ENCODE results near the gene GJA9. TPM values are rescaled to one million over a fixed set of nuclear protein-coding genes. Genes with fewer than 3 reads are reported as not detected.
"Not testable (repeated sequence)": the region's sequence is repeated elsewhere in the genome, so short reads cannot be mapped to it uniquely, and the experiment has no call there.

The GJA9 gene
- polyA plus RNA-seq, 1 donor: 0.76 TPM

GRCh38 chr1:38873027-38873969 is 8.1 kb downstream of the GJA9 start, which contains the start of gene MYCBP:
MYCBP (minus strand) TSS chr1:38873348; CDS start chr1:38873305, 43 bp downstream.
- DNase-seq: peak; percentile 94

GRCh38 chr1:38872401-38873026 is 8.9 kb downstream of the GJA9 start:
- DNase-seq: no peak

GRCh38 chr1:38870996-38871395 is 10.4 kb downstream of the GJA9 start:
- DNase-seq: no peak

- no peak for DNase-seq
Measured at GRCh38 chr1:38867208-38867607, 14.2 kb downstream of the GJA9 start.

- no peak for DNase-seq
Measured at GRCh38 chr1:38865112-38865715, 16.2 kb downstream of the GJA9 start.

- no peak for DNase-seq
Measured at GRCh38 chr1:38860454-38860795, 21.0 kb downstream of the GJA9 start.

- DNase-seq: peak; percentile 98
Measured at GRCh38 chr1:38859561-38860453, 21.6 kb downstream of the GJA9 start, which contains the start of gene RRAGC. RRAGC (minus strand) TSS chr1:38859772; CDS start chr1:38859646, 126 bp downstream.

- peak; percentile 21 for DNase-seq
Measured at GRCh38 chr1:38858833-38859560, 22.4 kb downstream of the GJA9 start.

GRCh38 chr1:38852780-38853179 is 28.6 kb downstream of the GJA9 start:
- DNase-seq: no peak

- no peak for DNase-seq
Measured at GRCh38 chr1:38848071-38848470, 33.3 kb downstream of the GJA9 start.

GRCh38 chr1:38846210-38846609 is 35.2 kb downstream of the GJA9 start:
- no peak for DNase-seq

- DNase-seq: not testable (repeated sequence)
Measured at GRCh38 chr1:38845088-38845487, 36.3 kb downstream of the GJA9 start.

GRCh38 chr1:38840281-38840680 is 41.1 kb downstream of the GJA9 start:
- no peak for DNase-seq

- no peak for DNase-seq
Measured at GRCh38 chr1:38839363-38839762, 42.0 kb downstream of the GJA9 start.

GRCh38 chr1:38836316-38836715 is 45.1 kb downstream of the GJA9 start:
- not testable (repeated sequence) for DNase-seq

- DNase-seq: peak; percentile 88
Measured at GRCh38 chr1:38834937-38835827, 46.2 kb downstream of the GJA9 start.

GRCh38 chr1:38834221-38834782 is 47.1 kb downstream of the GJA9 start:
- DNase-seq: no peak

GRCh38 chr1:38833146-38833545 is 48.2 kb downstream of the GJA9 start:
- DNase-seq: no peak

- DNase-seq: no peak
Measured at GRCh38 chr1:38832370-38832734, 49.0 kb downstream of the GJA9 start.

All from left kidney (tissue), 2 donors.